Measurements from ENCODE around the gene FBXL2. TPM values are rescaled to one million over a fixed set of nuclear protein-coding genes. Genes with fewer than 3 reads are reported as not detected.

FBXL2 gene
- total RNA-seq, 2 experiments from 2014 or later: 0.06 TPM; not detected in 1

DNA sequence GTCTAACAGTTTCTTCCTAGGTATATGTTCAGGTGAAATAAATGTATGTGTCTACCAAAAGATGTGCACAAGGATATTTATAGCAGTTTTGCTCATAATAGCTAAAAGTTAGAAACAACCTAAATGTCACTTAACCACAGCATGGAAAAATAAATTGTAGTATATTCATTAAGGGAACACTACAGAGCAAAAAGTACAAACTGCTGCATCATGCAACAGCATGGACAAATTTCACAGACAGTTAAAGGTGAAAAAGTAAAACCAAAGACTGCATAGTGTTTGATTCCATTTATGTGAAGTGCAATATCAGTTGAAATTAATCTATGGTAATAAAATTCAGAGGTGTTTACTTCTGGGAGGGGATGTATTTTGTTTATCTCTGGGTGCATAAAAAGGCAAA lies 62.5 kb downstream of the FBXL2 start:
- TF ChIP-seq EZH2phosphoT487 (IDR thresholded peaks at IDR 0.05; ENCODE audit: borderline replicate concordance, low read depth, low read length): no peak
- BruUV-seq (replicated peaks): no TSS peak
- H3K79me2 ChIP-seq (ENCODE audit: insufficient read depth, low read depth, low read length): no peaks in the 10 kb centered on the region
- H3K4me1 ChIP-seq (ENCODE audit: insufficient read depth, low read length, poor library complexity, severe bottlenecking): no peaks in the 10 kb centered on the region
- no peak overlapping the region for H3K4me3 ChIP-seq (ENCODE audit: low read depth, low read length, poor library complexity, severe bottlenecking)
- no peak overlapping the region for H3K4me2 ChIP-seq (ENCODE audit: low read length)
- H2AFZ ChIP-seq (ENCODE audit: low read length): no peak overlapping the region
- intact Hi-C loops (cut with micrococcal nuclease; ENCODE audit: unreplicated experiment): no loop called here
- DNase-seq (ENCODE audit: low spot score): no peak
- ChIA-PET CTCF (ENCODE audit: unreplicated experiment) (no interaction called here), POLR2A (no interaction called here)
- H3K9me3 ChIP-seq (ENCODE audit: low read length): no peaks in the 10 kb centered on the region
- no peaks in the 10 kb centered on the region for H3K36me3 ChIP-seq (ENCODE audit: insufficient read depth, low read length)
- H4K20me1 ChIP-seq (ENCODE audit: insufficient read depth, low read length): no peaks in the 10 kb centered on the region
- H3K9me2 ChIP-seq (ENCODE audit: insufficient read depth, low read length): no peaks in the 10 kb centered on the region
- no peak overlapping the region for H3K27ac ChIP-seq (ENCODE audit: low read depth, low read length, poor library complexity, severe bottlenecking)

DNA sequence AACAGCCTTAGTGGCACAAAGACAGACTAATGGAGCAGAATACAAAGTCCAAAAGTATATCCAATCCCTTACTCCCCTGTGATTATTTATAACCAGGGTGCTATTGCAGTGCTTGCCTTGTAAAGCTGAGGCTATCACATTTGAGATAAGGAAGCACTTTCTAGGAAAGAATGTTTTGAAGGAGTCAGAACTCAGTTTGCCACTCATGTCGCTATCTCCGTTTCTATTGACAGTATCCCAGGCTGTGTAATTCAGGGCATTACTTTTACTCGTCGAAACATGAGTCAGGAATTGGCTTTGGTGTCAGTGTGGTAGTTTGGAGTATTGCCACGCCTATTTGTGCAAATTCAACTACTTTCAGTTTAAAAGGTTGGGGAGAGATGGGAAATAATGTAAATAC lies 78.4 kb downstream of the FBXL2 start:
- H3K4me1 ChIP-seq (ENCODE audit: insufficient read depth, low read length, poor library complexity, severe bottlenecking): no peaks in the 10 kb centered on the region
- H3K9me2 ChIP-seq (ENCODE audit: insufficient read depth, low read length): no peaks in the 10 kb centered on the region
- intact Hi-C loops (cut with micrococcal nuclease; ENCODE audit: unreplicated experiment): no loop called here
- no peak for TF ChIP-seq EZH2phosphoT487 (IDR thresholded peaks at IDR 0.05; ENCODE audit: borderline replicate concordance, low read depth, low read length)
- TF ChIP-seq, protein P1, sequence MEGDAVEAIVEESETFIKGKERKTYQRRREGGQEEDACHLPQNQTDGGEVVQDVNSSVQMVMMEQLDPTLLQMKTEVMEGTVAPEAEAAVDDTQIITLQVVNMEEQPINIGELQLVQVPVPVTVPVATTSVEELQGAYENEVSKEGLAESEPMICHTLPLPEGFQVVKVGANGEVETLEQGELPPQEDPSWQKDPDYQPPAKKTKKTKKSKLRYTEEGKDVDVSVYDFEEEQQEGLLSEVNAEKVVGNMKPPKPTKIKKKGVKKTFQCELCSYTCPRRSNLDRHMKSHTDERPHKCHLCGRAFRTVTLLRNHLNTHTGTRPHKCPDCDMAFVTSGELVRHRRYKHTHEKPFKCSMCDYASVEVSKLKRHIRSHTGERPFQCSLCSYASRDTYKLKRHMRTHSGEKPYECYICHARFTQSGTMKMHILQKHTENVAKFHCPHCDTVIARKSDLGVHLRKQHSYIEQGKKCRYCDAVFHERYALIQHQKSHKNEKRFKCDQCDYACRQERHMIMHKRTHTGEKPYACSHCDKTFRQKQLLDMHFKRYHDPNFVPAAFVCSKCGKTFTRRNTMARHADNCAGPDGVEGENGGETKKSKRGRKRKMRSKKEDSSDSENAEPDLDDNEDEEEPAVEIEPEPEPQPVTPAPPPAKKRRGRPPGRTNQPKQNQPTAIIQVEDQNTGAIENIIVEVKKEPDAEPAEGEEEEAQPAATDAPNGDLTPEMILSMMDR (conservative IDR thresholded peaks at IDR 0.05; ENCODE audit: low read length): no peak
- no peak for DNase-seq (ENCODE audit: low spot score)
- H4K20me1 ChIP-seq (ENCODE audit: insufficient read depth, low read length): no peaks in the 10 kb centered on the region
- H3K4me3 ChIP-seq (ENCODE audit: low read depth, low read length, poor library complexity, severe bottlenecking): no peak overlapping the region
- H2AFZ ChIP-seq (ENCODE audit: low read length): no peak overlapping the region
- ChIA-PET POLR2A (no interaction called here), CTCF (ENCODE audit: unreplicated experiment) (no interaction called here)
- H3K9me3 ChIP-seq (ENCODE audit: low read length): no peaks in the 10 kb centered on the region
- H3K4me2 ChIP-seq (ENCODE audit: low read length): no peak overlapping the region
- H3K27ac ChIP-seq (ENCODE audit: low read depth, low read length, poor library complexity, severe bottlenecking): no peak overlapping the region
- no peaks in the 10 kb centered on the region for H3K36me3 ChIP-seq (ENCODE audit: insufficient read depth, low read length)
- H3K79me2 ChIP-seq (ENCODE audit: insufficient read depth, low read depth, low read length): no peaks in the 10 kb centered on the region
- no TSS peak for BruUV-seq (replicated peaks)

DNA sequence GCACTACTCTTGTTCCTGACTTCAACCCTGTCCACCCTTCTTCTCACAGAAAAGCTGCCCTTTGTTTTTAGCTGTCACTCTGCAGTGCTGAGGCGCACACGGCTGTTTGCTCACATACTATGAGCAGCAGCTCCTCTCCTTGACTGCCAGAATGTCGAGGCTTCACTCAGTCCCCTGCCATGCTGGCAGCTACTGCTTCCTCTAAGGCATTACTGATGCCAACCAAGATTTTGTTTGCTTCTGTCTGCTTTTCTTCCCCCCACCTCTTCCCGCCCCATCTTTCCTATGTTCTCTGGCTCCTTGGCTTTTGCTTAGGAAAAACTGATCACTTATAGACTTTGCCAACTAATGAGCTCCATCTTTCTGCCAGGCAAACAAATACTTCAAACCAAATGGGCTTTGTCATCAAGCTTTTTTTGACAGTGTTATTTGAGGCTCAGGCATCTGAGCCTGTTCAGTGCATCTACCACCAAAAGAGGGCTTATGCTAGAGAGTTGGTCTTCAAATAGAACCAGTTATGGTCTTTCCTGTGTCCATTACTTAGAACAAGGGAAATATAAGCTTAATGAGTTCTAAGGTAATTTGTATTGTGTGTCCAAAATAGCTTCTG lies 81.0 kb downstream of the FBXL2 start:
- H3K79me2 ChIP-seq (ENCODE audit: insufficient read depth, low read depth, low read length): no peaks in the 10 kb centered on the region
- H3K9me3 ChIP-seq (ENCODE audit: low read length): no peaks in the 10 kb centered on the region
- no peak overlapping the region for H3K27ac ChIP-seq (ENCODE audit: low read depth, low read length, poor library complexity, severe bottlenecking)
- BruUV-seq (replicated peaks): no TSS peak
- H4K20me1 ChIP-seq (ENCODE audit: insufficient read depth, low read length): no peaks in the 10 kb centered on the region
- H3K4me1 ChIP-seq (ENCODE audit: insufficient read depth, low read length, poor library complexity, severe bottlenecking): no peaks in the 10 kb centered on the region
- H3K4me2 ChIP-seq (ENCODE audit: low read length): no peak overlapping the region
- intact Hi-C loops (cut with micrococcal nuclease; ENCODE audit: unreplicated experiment): no loop called here
- ChIA-PET POLR2A (interaction anchor here (0.6 to 0.7 kb wide), 3 partner anchors 8 to 1958 kb away, joined by 3 to 6 read pairs (median 5); no protein-coding TSS in a partner anchor), CTCF (ENCODE audit: unreplicated experiment) (no interaction called here)
- no peak overlapping the region for H2AFZ ChIP-seq (ENCODE audit: low read length)
- no peaks in the 10 kb centered on the region for H3K36me3 ChIP-seq (ENCODE audit: insufficient read depth, low read length)
- no peaks in the 10 kb centered on the region for H3K9me2 ChIP-seq (ENCODE audit: insufficient read depth, low read length)
- no peak overlapping the region for H3K4me3 ChIP-seq (ENCODE audit: low read depth, low read length, poor library complexity, severe bottlenecking)
- TF ChIP-seq, protein P1 (conservative IDR thresholded peaks at IDR 0.05; ENCODE audit: low read length): no peak
- no peak for TF ChIP-seq EZH2phosphoT487 (IDR thresholded peaks at IDR 0.05; ENCODE audit: borderline replicate concordance, low read depth, low read length)
- DNase-seq (ENCODE audit: low spot score): no peak

All from OCI-LY7 (cell line).